ENCODE results near the gene RRAGD.

- TF ChIP-seq CTCF (IDR thresholded peaks at IDR 0.05), result no peak
- no peak for TF ChIP-seq POLR2A (IDR thresholded peaks at IDR 0.05)
Observed at GRCh38 chr6:89402776-89403175, 9.3 kb downstream of the RRAGD start.

All from heart left ventricle (tissue), 13 donors.